Omental fat pad (tissue), 4 donors: ENCODE measurements around the gene UBR1. TPM values are rescaled to one million over a fixed set of nuclear protein-coding genes. Genes with fewer than 3 reads are reported as not detected.
"Not testable (repeated sequence)": the region's sequence is repeated elsewhere in the genome, so short reads cannot be mapped to it uniquely, and the experiment has no call there.

Experiments
- ATAC-seq: fragments of 150-250 bp; one replicate; pipeline ENCODE4 v1.9.1; 2016; ENCODE audit warnings: mild to moderate bottlenecking, moderate library complexity; ENCODE audit not compliant: low FRiP score
- DNase-seq: peaks from one replicate; pipeline ENCODE4 v3.0.0-alpha.2; 2019; ENCODE audit warnings: low spot score
- total RNA-seq, 4 donors: library from RNA; depleted of rRNA; stranded (reverse); fragments of >200 nt; gene quantifications; one replicate each; pipeline ENCODE4 v1.1.0, GENCODE V29; 2016
- TF ChIP-seq, protein P1 (sequence below), 3 donors: fragments of 450-650 bp; IDR thresholded peaks; one replicate each; pipeline ENCODE4 v1.5.1; 2016 to 2017; ENCODE audit warnings: antibody characterized with exemption in 3 of 3, mild to moderate bottlenecking in 3 of 3, moderate library complexity in 2 of 3

UBR1 gene
- total RNA-seq, 4 donors from 2014 or later = 37.3 to 45.7 (median 43.5) TPM

DNA sequence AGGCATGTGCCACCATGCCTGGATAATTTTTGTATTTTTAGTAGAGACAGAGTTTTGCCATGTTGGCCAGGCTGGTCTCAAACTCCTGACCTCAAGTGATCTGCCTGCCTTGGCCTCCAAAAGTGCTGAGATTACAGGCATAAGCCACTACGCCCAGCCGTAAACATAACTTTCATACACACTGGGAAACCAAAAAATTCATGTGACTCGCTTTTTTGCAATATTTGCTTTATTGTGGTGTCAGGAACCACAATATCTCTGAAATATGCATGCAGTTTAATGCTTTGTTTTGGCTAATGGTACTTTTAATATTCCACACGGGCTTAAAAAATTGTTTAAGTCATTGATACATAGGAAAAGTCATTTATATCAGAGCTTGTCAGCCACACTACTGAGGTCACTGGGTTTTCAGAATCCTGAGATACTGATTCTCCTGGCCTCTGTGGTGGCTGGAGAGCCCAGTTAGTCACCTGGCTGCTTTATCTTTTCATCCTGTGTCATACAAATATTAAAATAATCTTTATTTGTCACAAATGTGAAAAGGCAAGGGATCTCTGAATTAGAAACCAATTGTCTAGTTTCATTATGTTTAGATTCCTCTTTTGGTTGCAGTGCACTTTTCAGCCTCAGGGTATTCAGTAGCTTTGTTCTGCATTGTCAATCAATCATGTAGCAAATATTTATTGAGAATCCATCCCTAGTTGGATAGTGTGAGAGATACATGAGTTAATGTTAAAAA, 37.5 kb upstream of the UBR1 start:
- TF ChIP-seq, protein P1, sequence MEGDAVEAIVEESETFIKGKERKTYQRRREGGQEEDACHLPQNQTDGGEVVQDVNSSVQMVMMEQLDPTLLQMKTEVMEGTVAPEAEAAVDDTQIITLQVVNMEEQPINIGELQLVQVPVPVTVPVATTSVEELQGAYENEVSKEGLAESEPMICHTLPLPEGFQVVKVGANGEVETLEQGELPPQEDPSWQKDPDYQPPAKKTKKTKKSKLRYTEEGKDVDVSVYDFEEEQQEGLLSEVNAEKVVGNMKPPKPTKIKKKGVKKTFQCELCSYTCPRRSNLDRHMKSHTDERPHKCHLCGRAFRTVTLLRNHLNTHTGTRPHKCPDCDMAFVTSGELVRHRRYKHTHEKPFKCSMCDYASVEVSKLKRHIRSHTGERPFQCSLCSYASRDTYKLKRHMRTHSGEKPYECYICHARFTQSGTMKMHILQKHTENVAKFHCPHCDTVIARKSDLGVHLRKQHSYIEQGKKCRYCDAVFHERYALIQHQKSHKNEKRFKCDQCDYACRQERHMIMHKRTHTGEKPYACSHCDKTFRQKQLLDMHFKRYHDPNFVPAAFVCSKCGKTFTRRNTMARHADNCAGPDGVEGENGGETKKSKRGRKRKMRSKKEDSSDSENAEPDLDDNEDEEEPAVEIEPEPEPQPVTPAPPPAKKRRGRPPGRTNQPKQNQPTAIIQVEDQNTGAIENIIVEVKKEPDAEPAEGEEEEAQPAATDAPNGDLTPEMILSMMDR (IDR thresholded peaks at IDR 0.05) = no peak
- DNase-seq (no peak), ATAC-seq (no peak)

DNA sequence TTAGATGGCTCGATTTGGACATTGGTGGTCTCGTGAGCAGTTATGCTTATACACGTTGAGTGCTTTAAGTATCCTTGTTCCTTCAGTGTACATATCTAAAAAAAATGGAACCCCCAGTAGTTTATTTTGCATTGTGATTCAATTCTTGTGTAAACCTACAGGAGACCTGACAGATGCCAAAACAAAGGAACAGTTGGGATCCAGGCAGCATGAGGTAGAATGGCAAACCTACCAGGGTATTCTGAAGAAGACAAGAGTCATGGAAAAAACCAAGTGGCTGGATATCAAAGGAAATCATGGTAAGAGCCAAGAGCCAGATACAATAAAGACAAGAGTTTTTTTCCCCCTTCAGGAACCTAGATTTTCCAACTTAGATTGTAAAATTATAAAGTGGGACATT, 29.5 kb upstream of the UBR1 start:
- DNase-seq = no peak
- ATAC-seq = no peak
- TF ChIP-seq, protein P1 (IDR thresholded peaks at IDR 0.05) = no peak

DNA sequence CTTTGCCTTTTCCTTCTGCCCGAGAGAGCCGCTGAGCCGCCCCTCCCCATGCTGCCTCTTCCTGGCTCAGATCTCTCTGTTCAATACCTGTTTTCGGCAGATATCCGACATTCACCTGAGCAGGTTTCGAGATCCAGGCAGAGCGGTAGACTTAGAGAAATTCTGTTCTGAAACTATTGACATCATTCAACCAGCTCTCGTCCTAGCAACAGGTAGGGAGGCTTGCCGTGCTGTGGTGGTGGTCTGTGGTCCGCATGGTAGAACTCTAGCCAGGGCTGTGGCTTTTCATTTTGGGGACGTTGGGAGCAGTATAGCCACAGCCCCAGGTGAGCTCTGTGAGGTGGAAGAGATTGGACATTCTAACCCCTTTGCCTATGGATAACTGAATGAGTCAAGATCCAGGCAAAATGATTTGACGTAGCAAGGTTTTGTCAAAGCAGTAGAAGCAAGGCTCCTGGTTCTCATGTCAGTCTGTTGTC, 28.4 kb upstream of the UBR1 start:
- DNase-seq (no peak), ATAC-seq (peak; percentile 25)
- TF ChIP-seq, protein P1 (IDR thresholded peaks at IDR 0.05) = no peak

DNA sequence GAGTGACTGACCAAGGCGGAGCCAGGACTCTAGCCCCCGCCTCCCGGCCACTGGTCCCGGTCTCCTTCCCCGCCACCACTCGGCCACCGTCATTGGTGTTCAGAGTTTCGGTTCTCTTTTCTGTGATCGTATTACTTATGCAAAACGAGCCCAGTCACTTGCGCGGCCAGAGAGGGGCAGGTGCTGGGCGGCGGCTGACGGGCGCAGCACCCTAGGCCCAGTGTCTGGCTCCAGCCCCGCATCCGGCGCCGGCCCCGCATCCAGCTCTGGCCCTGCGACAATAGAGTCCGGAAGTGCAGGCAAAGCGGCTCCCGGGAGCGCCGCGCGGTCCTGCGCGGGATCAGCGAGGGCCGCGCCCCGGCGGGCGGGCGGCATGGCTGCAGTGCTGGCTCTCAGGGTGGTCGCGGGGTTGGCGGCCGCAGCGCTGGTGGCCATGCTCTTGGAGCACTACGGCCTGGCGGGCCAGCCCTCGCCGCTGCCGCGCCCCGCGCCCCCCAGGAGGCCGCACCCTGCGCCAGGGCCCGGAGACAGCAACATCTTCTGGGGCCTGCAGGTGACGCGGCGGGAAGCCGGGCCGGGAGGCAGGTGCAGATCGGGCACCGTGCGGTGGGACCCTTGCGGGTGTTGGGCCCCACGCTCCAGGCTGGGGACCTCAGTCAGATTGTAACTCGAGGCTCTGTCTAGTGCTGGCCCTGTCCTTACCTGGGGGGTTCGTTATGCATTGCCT, 27.8 kb upstream of the UBR1 start, which contains the start of gene TMEM62:
TMEM62 (plus strand) TSS at position 157 of the 727 bp plus-strand sequence; CDS start at position 374, 217 bp downstream.
- ATAC-seq (peak; percentile 75), DNase-seq (peak; percentile 42)
- TF ChIP-seq, protein P1 (IDR thresholded peaks at IDR 0.05) = no peak

DNA sequence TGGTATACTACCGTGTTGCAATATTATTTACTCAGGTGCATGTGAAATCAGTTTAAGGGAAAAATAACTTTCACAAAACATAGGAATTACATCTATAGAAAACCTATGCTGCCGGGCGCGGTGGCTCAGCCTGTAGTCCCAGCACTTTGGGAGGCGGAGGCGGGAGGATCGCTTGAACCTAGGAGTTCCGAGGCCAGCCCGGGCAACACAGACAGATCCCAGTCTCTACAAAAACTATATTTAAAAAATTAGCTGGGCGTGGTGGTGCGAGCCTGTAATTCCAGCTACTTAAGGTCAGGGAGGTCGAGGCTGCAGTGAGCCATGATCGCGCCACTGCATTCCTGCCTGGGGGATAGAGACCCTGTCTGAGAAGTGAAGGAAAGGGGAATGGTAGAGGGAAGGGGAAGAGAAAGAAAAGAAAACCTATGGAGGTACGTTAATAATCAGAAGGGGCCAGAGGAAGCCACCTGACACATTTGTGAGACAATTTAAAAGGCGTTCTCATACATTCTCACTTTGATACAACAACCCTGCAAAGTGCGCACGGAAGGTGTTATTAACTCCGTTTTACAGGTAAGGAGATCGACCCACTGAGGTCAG, 27.1 kb upstream of the UBR1 start:
- no peak for DNase-seq
- TF ChIP-seq, protein P1 (IDR thresholded peaks at IDR 0.05) = no peak
- ATAC-seq = no peak

DNA sequence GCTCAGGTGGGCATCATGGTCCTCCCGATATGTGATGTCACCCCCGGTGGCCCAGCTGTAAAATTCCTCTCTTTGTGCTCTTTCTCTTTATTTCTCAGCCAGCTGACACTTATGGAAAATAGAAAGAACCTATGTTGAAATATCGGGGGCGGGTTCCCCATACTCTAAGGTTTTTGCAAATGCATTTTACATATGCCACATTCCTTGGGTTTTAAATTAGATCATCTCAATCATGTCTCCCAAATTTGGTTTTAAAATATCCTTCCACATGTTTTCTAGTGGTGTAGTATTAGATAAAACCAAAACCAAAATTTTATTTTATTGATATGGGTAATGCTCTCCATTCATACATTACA, 23.1 kb upstream of the UBR1 start:
- ATAC-seq (no peak), DNase-seq (no peak)
- TF ChIP-seq, protein P1 (IDR thresholded peaks at IDR 0.05) = no peak

DNA sequence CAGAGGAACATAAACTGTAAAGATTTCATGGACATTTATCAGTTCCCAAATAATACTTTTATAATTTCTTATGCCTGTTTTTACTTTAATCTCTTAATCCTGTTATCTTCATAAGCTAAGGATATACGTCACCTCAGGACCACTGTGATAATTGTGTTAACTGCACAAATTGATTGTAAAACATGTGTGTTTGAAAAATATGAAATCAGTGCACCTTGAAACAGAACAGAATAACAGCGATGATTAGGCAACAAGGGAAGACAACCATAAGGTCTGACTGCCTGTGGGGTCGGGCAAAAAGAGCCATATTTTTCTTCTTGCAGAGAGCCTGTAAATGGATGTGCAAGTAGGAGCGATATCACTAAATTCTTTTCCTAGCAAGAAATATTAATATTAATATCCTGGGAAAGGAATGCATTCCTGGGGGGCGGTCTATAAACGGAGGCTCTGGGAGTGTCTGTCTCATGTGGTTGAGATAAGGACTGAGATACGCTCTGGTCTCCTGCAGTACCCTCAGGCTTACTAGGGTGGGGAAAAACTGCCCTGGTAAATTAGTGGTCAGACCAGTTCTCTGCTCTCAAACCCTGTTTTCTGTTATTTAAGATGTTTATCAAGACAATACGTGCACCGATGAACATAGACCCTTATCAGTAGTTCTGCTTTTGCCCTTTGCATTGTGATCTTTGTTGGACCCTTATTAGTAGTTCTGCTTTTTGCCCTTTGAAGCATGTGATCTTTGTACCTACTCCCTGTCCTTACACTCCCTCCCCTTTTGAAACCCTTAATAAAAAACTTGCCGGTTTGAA, 22.5 kb upstream of the UBR1 start:
- not testable (repeated sequence) for ATAC-seq, DNase-seq
